GM06990 (cell line): ENCODE results near the gene CBX2.
"Not testable (repeated sequence)": the region's sequence is repeated elsewhere in the genome, so short reads cannot be mapped to it uniquely, and the experiment has no call there.

ENCODE experiments used
- DNase-seq: peaks from one replicate; pipeline ENCODE4 v3.0.0-alpha.2; 2011; ENCODE audit not compliant: insufficient read length; ENCODE audit errors: extremely low read depth
- H3K27me3 ChIP-seq: replicated peaks from 2 replicates; pipeline ENCODE4 v1.6.0; 2011; ENCODE audit warnings: low read length; ENCODE audit not compliant: control insufficient read depth, insufficient read depth
- H3K36me3 ChIP-seq: 2 replicates; pipeline ENCODE4 v1.5.1; 2011; ENCODE audit warnings: low read length; ENCODE audit not compliant: control insufficient read depth, insufficient read depth
- H3K4me3 ChIP-seq: replicated peaks from 2 replicates; pipeline ENCODE4 v1.5.1; 2011; ENCODE audit warnings: low read depth, mild to moderate bottlenecking, control low read depth, low read length
- TF ChIP-seq, protein P1 (sequence below): IDR thresholded peaks from 2 replicates; pipeline ENCODE4 v1.5.1; 2011; ENCODE audit warnings: low read length, control low read depth, mild to moderate bottlenecking, inconsistent platforms; ENCODE audit not compliant: insufficient read depth, poor library complexity, severe bottlenecking

Gene CBX2

DNA sequence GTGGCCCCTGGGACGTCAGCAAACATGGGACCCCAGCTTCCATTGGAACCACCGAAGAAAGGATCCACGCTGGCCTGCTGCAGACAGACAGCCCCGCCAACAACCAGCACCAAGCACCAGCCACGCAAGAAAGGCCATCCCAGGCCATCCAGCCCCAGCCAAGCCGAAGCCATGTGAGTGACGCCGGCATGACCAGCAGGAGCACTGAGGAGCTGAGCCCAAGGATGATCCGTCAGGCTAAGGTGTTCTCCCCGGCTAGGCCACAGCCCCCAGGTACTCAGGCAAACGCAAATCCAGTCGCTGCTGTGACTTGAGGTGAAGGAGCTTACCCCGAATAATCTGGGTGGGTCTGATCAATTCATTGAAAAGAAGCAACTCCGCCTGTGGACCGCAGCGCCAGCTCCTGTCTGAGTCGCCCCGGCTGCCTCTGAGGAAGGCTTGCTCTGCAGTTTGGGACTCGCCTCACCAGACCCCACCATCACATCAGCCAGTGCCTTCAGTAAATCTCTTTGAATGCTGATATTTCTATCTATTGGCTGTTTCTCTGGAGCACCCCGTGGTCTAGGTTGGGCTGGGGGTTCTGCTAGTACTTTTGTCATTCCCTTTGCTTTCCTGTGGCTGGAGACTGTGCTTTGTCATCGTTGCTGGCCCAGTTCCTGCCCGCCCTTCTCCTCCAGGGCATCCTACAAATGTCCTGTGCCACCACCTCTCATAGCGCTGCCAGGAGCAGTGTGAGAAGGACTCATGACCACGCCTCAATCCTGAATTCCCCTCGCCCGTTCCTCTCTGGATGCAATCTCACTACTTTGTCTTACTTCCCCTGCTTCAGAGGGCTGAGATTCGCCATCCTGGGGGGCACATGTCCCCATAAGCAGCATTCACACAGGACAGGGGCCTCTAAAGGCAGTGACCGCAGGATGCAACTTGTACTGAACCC, 8.1 kb upstream of the CBX2 start:
- Histone ChIP-seq H3K36me3 (no peaks in the 10 kb centered on the region), H3K27me3 (no peaks in the 10 kb centered on the region; the same call in none of the 2 replicates), H3K4me3 (no peak overlapping the region)
- no peak for DNase-seq
- TF ChIP-seq, protein P1, sequence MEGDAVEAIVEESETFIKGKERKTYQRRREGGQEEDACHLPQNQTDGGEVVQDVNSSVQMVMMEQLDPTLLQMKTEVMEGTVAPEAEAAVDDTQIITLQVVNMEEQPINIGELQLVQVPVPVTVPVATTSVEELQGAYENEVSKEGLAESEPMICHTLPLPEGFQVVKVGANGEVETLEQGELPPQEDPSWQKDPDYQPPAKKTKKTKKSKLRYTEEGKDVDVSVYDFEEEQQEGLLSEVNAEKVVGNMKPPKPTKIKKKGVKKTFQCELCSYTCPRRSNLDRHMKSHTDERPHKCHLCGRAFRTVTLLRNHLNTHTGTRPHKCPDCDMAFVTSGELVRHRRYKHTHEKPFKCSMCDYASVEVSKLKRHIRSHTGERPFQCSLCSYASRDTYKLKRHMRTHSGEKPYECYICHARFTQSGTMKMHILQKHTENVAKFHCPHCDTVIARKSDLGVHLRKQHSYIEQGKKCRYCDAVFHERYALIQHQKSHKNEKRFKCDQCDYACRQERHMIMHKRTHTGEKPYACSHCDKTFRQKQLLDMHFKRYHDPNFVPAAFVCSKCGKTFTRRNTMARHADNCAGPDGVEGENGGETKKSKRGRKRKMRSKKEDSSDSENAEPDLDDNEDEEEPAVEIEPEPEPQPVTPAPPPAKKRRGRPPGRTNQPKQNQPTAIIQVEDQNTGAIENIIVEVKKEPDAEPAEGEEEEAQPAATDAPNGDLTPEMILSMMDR: no peak

DNA sequence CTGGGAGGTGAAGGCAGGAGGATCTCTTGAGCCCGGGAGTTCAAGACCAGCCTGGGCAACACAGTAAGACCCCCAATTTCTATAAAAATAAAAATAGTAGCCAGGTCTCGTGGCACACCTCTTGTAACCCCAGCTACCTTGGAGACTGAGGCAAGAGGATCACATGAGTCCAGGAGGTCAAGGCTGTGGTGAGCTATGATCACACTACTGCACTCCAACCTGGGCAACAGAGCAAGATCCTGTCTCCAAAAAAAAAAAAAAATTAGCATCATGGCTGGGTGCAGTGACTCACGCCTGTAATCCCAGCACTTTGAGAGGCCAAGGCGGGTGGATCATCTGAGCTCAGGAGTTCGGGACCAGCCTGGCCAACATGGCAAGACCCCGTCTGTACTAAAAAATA, 6.7 kb upstream of the CBX2 start:
- H3K4me3 ChIP-seq: no peak overlapping the region
- TF ChIP-seq, protein P1: no peak
- H3K36me3 ChIP-seq: no peaks in the 10 kb centered on the region
- no peak for DNase-seq
- no peaks in the 10 kb centered on the region; the same call in none of the 2 replicates for H3K27me3 ChIP-seq

DNA sequence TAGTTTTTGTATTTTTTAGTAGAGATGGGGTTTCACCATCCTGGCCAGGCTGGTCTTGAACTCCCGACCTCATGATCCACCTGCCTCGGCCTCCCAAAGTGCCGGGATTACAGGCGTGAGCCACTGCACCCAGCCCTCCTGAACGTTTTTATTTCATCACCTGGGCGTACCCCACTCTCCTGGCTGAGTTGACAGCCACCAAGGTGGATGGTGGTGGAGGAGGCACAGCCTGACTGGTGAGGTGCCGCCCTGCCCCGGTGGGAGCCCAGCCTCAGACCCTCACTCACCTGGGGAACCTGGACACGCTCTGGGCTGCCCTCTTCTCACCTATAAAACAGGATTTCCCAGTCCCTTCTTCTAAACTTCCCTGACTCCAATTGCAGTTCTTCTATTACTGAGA, 5.2 kb upstream of the CBX2 start:
- not testable (repeated sequence) for DNase-seq, H3K4me3 ChIP-seq, H3K36me3 ChIP-seq, H3K27me3 ChIP-seq

DNA sequence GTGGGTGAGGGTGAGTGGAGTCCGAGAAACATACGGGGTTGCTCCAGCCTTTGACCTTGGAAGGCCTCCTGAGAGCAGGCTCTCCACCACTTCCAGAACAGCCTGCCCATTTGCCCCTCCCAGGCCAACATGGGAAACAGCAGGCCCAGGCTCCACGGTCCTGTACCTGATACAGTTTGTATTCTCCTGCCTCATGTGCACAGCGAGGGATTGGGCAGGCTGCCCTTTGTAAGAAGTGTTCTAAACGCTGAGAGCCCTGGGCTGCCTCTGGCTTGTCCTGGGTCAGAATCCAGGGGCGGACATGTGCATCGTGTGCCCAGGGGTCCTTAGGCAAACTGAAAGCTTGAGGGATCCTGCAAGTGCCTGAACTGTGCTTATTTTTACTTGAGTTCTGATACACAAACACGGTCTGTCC, 3.4 kb upstream of the CBX2 start:
- DNase-seq: no peak
- TF ChIP-seq, protein P1: no peak
- H3K4me3 ChIP-seq: no peak overlapping the region
- H3K36me3 ChIP-seq: no peaks in the 10 kb centered on the region
- H3K27me3 ChIP-seq: peaks cover 1% of the 10 kb centered on the region

DNA sequence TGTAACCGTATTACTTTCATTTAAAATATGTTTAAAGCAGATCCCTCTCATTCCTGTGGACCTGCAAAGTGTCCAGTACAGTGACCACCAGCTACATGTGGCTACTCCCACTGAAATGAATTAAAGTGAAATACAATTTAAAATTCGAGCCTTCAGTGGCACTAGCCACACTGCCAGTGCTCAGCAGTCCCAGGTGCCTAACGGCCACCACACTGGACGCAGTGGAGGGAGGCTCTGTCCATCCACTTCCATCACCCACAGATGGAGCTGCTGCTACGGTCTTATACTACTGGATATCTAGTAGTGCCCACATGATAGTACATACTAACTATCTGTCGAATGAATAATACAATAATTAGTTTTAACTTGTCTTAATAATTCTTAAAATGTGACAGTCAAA, 2.3 kb upstream of the CBX2 start:
- peaks cover 1% of the 10 kb centered on the region for H3K27me3 ChIP-seq

More for the DNA sequence above, 2.3 kb upstream of the CBX2 start:
- Histone ChIP-seq H3K36me3 (no peaks in the 10 kb centered on the region), H3K4me3 (no peak overlapping the region)
- TF ChIP-seq, protein P1: no peak
- DNase-seq: no peak
